HEK293T (cell line): ENCODE results near the gene XPR1.
"Not testable (repeated sequence)": the region's sequence is repeated elsewhere in the genome, so short reads cannot be mapped to it uniquely, and the experiment has no call there.

Experiments used
- ARNT ChIP-seq: fragments of 450-650 bp; IDR thresholded peaks from 2 replicates; pipeline ENCODE4 v1.6.1; 2017; ENCODE audit warnings: mild to moderate bottlenecking
- BHLHE40 ChIP-seq: fragments of 450-650 bp; IDR thresholded peaks from 2 replicates; pipeline ENCODE4 v1.6.1; 2016; ENCODE audit warnings: mild to moderate bottlenecking, moderate library complexity, borderline replicate concordance
- CTBP1 ChIP-seq: fragments of 450-650 bp; IDR thresholded peaks from 2 replicates; pipeline ENCODE4 v1.6.1; 2016; ENCODE audit warnings: borderline replicate concordance
- ELF4 ChIP-seq: fragments of 450-650 bp; IDR thresholded peaks from 2 replicates; pipeline ENCODE4 v1.6.1; 2017; ENCODE audit warnings: antibody characterized with exemption
- FOXA1 ChIP-seq: fragments of 450-650 bp; IDR thresholded peaks from 2 replicates; pipeline ENCODE4 v1.6.1; 2016; ENCODE audit warnings: mild to moderate bottlenecking
- FOXK2 ChIP-seq: fragments of 450-650 bp; IDR thresholded peaks from 2 replicates; pipeline ENCODE4 v1.6.1; 2016; ENCODE audit warnings: mild to moderate bottlenecking
- FOXM1 ChIP-seq: fragments of 450-650 bp; IDR thresholded peaks from 2 replicates; pipeline ENCODE4 v1.6.1; 2017; ENCODE audit warnings: mild to moderate bottlenecking, borderline replicate concordance
- HDGF ChIP-seq: fragments of 450-650 bp; IDR thresholded peaks from 2 replicates; pipeline ENCODE4 v1.6.1; 2017; ENCODE audit warnings: antibody characterized with exemption, borderline replicate concordance
- L3MBTL2 ChIP-seq: fragments of 450-650 bp; conservative IDR thresholded peaks from 2 replicates; pipeline ENCODE4 v1.6.1; 2016; ENCODE audit warnings: mild to moderate bottlenecking
- PKNOX1 ChIP-seq: fragments of 450-650 bp; IDR thresholded peaks from 2 replicates; pipeline ENCODE4 v1.6.1; 2016
- SP1 ChIP-seq: fragments of 450-650 bp; IDR thresholded peaks from 2 replicates; pipeline ENCODE4 v1.6.1; 2017
- SUZ12 ChIP-seq: fragments of 450-650 bp; IDR thresholded peaks from 2 replicates; pipeline ENCODE4 v1.6.1; 2016; ENCODE audit warnings: mild to moderate bottlenecking
- ZNF384 ChIP-seq: fragments of 450-650 bp; IDR thresholded peaks from 2 replicates; pipeline ENCODE4 v1.6.1; 2016

- not testable (repeated sequence) for TF ChIP-seq SUZ12, ARNT, SP1, BHLHE40, HDGF, FOXM1, ZNF384, PKNOX1, FOXK2, ELF4, FOXA1, CTBP1, L3MBTL2
Observed at GRCh38 chr1:180726024-180726423, 94.2 kb downstream of the XPR1 start.
